Subcutaneous adipose tissue (tissue), 4 donors: ENCODE measurements around the gene RRAD. TPM values are rescaled to one million over a fixed set of nuclear protein-coding genes. Genes with fewer than 3 reads are reported as not detected.

Experiments used
- total RNA-seq, 4 donors: library from RNA; depleted of rRNA; stranded (reverse); fragments of >200 nt; gene quantifications; one replicate each; pipeline ENCODE4 v1.1.0, GENCODE V29; 2016
- TF ChIP-seq, protein P1 (sequence below): fragments of 450-650 bp; IDR thresholded peaks from one replicate; pipeline ENCODE4 v1.5.1; 2016; ENCODE audit warnings: low read depth, mild to moderate bottlenecking, control low read depth, antibody characterized with exemption, moderate library complexity

The RRAD gene
- total RNA-seq, 4 donors from 2014 or later, result 2.4 to 15.9 (median 9.8) TPM

GRCh38 chr16:66908762-66909559 lies 16.4 kb downstream of the RRAD start:
- TF ChIP-seq, protein P1, sequence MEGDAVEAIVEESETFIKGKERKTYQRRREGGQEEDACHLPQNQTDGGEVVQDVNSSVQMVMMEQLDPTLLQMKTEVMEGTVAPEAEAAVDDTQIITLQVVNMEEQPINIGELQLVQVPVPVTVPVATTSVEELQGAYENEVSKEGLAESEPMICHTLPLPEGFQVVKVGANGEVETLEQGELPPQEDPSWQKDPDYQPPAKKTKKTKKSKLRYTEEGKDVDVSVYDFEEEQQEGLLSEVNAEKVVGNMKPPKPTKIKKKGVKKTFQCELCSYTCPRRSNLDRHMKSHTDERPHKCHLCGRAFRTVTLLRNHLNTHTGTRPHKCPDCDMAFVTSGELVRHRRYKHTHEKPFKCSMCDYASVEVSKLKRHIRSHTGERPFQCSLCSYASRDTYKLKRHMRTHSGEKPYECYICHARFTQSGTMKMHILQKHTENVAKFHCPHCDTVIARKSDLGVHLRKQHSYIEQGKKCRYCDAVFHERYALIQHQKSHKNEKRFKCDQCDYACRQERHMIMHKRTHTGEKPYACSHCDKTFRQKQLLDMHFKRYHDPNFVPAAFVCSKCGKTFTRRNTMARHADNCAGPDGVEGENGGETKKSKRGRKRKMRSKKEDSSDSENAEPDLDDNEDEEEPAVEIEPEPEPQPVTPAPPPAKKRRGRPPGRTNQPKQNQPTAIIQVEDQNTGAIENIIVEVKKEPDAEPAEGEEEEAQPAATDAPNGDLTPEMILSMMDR, result no peak

DNA sequence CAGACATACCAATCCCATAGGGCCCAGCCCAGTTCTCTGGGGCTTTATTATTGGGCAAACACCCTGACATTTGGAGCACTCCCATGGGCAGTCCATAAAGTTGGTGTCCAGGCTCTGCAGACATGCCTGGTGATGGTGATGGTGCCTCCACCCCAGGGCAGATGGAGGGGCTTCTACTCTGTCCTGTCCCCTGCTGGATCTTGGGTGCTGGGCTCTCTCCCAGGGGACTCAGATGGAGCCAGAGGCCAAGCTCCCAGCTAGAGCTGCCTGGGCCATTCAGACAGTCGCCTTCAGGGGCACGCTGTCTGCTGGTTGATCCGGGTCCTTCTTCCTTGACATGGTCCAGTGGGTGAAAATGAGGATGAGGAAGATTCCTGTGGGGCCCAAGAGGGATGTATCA lies 17.2 kb downstream of the RRAD start:
- TF ChIP-seq, protein P1, result no peak

- TF ChIP-seq, protein P1, result no peak
Observed at GRCh38 chr16:66906916-66907836, 18.2 kb downstream of the RRAD start.

GRCh38 chr16:66905633-66906539 lies 19.4 kb downstream of the RRAD start:
- TF ChIP-seq, protein P1, result no peak

- TF ChIP-seq, protein P1, result no peak
Observed at GRCh38 chr16:66904846-66905632, 20.3 kb downstream of the RRAD start.

DNA sequence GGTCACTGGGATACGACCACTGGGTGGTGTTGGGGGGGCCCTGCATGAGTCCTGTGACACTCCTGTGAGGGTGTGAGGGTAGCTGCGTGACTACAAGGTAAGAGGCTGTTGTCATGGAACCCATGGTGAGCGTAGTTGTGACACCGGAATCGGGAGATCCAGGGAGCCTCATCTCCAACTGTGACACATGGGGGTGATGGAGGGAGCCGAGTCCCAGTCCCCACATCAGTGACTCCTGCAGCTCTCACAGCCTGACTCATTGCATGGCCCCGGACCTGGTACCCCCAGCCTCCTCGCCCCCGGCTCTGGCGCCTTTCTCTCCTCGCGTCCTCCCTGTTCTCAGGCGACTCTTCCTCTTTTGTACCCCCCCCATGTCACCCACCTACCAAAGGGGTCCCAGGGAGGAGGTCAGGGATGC lies 20.9 kb downstream of the RRAD start:
- TF ChIP-seq, protein P1, result no peak
